ENCODE data around the gene PPP2R3A. TPM values are rescaled to one million over a fixed set of nuclear protein-coding genes. Genes with fewer than 3 reads are reported as not detected.
"Not testable (repeated sequence)": the region's sequence is repeated elsewhere in the genome, so short reads cannot be mapped to it uniquely, and the experiment has no call there.

PPP2R3A gene
- total RNA-seq, 1 donor from 2014 or later = 7.5 TPM

- DNase-seq (ENCODE audit: low read depth, low spot score) = not testable (repeated sequence)
Observed at GRCh38 chr3:136083641-136084382, 118.3 kb downstream of the PPP2R3A start.

GRCh38 chr3:136085067-136085466 lies 119.5 kb downstream of the PPP2R3A start:
- not testable (repeated sequence) for DNase-seq (ENCODE audit: low read depth, low spot score)

- DNase-seq (ENCODE audit: low read depth, low spot score) = no peak
Observed at GRCh38 chr3:136093771-136094170, 128.2 kb downstream of the PPP2R3A start.

- no peak for DNase-seq (ENCODE audit: low read depth, low spot score)
Observed at GRCh38 chr3:136105044-136105443, 139.5 kb downstream of the PPP2R3A start.

GRCh38 chr3:136106101-136106500 lies 140.6 kb downstream of the PPP2R3A start:
- DNase-seq (ENCODE audit: low read depth, low spot score) = peak; percentile 72

- DNase-seq (ENCODE audit: low read depth, low spot score) = no peak
Observed at GRCh38 chr3:136109499-136109898, 144.0 kb downstream of the PPP2R3A start.

- DNase-seq (ENCODE audit: low read depth, low spot score) = no peak
Observed at GRCh38 chr3:136110481-136110880, 145.0 kb downstream of the PPP2R3A start.

GRCh38 chr3:136114421-136114820 lies 148.9 kb downstream of the PPP2R3A start:
- DNase-seq (ENCODE audit: low read depth, low spot score) = no peak

GRCh38 chr3:136119332-136119731 lies 153.8 kb downstream of the PPP2R3A start:
- DNase-seq (ENCODE audit: low read depth, low spot score) = not testable (repeated sequence)

GRCh38 chr3:136119783-136120182 lies 154.3 kb downstream of the PPP2R3A start:
- DNase-seq (ENCODE audit: low read depth, low spot score) = not testable (repeated sequence)

- DNase-seq (ENCODE audit: low read depth, low spot score) = no peak
Observed at GRCh38 chr3:136120373-136121348, 155.1 kb downstream of the PPP2R3A start.

- DNase-seq (ENCODE audit: low read depth, low spot score) = no peak
Observed at GRCh38 chr3:136122006-136122405, 156.5 kb downstream of the PPP2R3A start.

- DNase-seq (ENCODE audit: low read depth, low spot score) = not testable (repeated sequence)
Observed at GRCh38 chr3:136131647-136132046, 166.1 kb downstream of the PPP2R3A start.

- DNase-seq (ENCODE audit: low read depth, low spot score) = no peak
Observed at GRCh38 chr3:136134091-136134490, 168.6 kb downstream of the PPP2R3A start.

GRCh38 chr3:136135039-136135802 lies 169.7 kb downstream of the PPP2R3A start:
- DNase-seq (ENCODE audit: low read depth, low spot score) = no peak

- no peak for DNase-seq (ENCODE audit: low read depth, low spot score)
Observed at GRCh38 chr3:136136454-136136853, 170.9 kb downstream of the PPP2R3A start.

- DNase-seq (ENCODE audit: low read depth, low spot score) = no peak
Observed at GRCh38 chr3:136141291-136141785, 175.8 kb downstream of the PPP2R3A start.

- no peak for DNase-seq (ENCODE audit: low read depth, low spot score)
Observed at GRCh38 chr3:136141891-136142290, 176.4 kb downstream of the PPP2R3A start.

- DNase-seq (ENCODE audit: low read depth, low spot score) = peak; percentile 67
Observed at GRCh38 chr3:136142592-136142991, 177.1 kb downstream of the PPP2R3A start.

GRCh38 chr3:136144397-136144796 lies 178.9 kb downstream of the PPP2R3A start:
- DNase-seq (ENCODE audit: low read depth, low spot score) = not testable (repeated sequence)

Measured in pulmonary artery endothelial cell (primary cell).